ENCODE measurements around the gene CEP41. TPM values are rescaled to one million over a fixed set of nuclear protein-coding genes. Genes with fewer than 3 reads are reported as not detected.

CEP41 gene
- total RNA-seq, 2 experiments from 2014 or later, result 19.6 to 35.4 TPM

DNA sequence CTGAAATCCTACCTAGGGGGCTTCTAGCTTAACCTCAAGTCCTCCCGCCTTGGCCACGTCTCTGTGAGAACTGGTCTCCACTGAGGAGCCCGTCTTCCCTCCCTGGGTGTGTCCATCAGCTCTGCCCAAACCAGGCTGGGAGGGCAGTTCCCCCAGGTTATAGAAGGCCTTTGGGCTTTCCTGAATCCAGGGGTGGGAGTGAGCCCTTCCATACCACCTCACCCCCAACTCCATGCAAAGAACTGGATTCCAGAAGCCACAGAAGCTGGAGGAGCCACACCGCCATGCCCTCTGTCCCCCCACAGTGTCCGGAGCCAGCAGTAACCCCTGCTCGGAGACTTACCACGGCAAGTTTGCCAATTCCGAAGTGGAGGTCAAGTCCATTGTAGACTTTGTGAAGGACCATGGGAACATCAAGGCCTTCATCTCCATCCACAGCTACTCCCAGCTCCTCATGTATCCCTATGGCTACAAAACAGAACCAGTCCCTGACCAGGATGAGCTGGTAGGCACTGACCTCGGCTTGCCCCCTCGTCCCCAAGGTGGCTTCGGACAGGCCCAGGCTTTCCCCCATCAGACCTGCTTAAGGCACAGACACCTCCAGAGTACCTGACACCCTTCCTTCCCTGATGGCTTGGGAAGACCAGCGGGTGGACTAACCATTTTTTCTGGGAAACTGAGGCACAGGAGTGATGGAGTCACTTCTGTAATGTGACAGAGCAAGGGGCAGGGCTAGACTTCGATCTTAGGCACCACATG, 55.8 kb downstream of the CEP41 start:
- H4K20me1 ChIP-seq (ENCODE audit: insufficient read depth, low read length), result no peaks in the 10 kb centered on the region
- no peak overlapping the region for H3K4me3 ChIP-seq (ENCODE audit: low read depth, low read length, poor library complexity, severe bottlenecking)
- no peaks in the 10 kb centered on the region for H3K36me3 ChIP-seq (ENCODE audit: insufficient read depth, low read length)
- intact Hi-C loops (cut with micrococcal nuclease; ENCODE audit: unreplicated experiment), result no loop called here
- ChIA-PET CTCF (ENCODE audit: unreplicated experiment) (no interaction called here), POLR2A (interaction anchor here (0.5 kb wide), 1 partner anchor 13 kb away, joined by 6 read pairs; no protein-coding TSS in a partner anchor)
- no peaks in the 10 kb centered on the region for H3K4me1 ChIP-seq (ENCODE audit: insufficient read depth, low read length, poor library complexity, severe bottlenecking)
- no peaks in the 10 kb centered on the region for H3K79me2 ChIP-seq (ENCODE audit: insufficient read depth, low read depth, low read length)
- H3K4me2 ChIP-seq (ENCODE audit: low read length), result no peak overlapping the region
- H3K27ac ChIP-seq (ENCODE audit: low read depth, low read length, poor library complexity, severe bottlenecking), result no peak overlapping the region
- no peak overlapping the region for H2AFZ ChIP-seq (ENCODE audit: low read length)
- no peaks in the 10 kb centered on the region for H3K9me2 ChIP-seq (ENCODE audit: insufficient read depth, low read length)
- TF ChIP-seq CTCF (conservative IDR thresholded peaks at IDR 0.05; ENCODE audit: low read length) (no peak), EZH2phosphoT487 (IDR thresholded peaks at IDR 0.05; ENCODE audit: borderline replicate concordance, low read depth, low read length) (no peak)
- no peak for DNase-seq (ENCODE audit: low spot score)
- no peaks in the 10 kb centered on the region for H3K9me3 ChIP-seq (ENCODE audit: low read length)
- BruUV-seq (replicated peaks), result no TSS peak

DNA sequence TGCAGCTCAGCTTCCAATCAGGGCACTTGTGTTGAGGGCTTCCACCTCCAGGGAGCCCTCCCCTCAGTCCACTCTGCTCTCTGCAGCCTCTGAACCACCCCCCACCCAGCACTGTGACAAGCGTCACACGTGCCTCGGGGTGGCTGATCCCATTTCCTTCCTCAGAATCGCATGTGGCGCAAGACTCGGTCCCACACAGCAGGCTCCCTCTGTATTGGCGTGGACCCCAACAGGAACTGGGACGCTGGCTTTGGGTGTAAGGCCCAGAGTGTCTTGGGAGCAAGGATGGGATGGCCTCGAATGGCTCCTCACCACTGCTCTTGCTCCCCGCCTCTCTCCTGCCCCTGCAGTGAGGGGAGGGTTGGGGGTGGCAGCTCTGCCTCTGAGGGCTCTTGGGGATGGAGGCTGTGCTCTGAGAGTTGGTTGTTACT, 56.4 kb downstream of the CEP41 start:
- Histone ChIP-seq H4K20me1 (ENCODE audit: insufficient read depth, low read length) (no peaks in the 10 kb centered on the region), H3K4me2 (ENCODE audit: low read length) (no peak overlapping the region), H3K9me2 (ENCODE audit: insufficient read depth, low read length) (no peaks in the 10 kb centered on the region), H3K9me3 (ENCODE audit: low read length) (no peaks in the 10 kb centered on the region), H3K4me3 (ENCODE audit: low read depth, low read length, poor library complexity, severe bottlenecking) (no peak overlapping the region), H3K4me1 (ENCODE audit: insufficient read depth, low read length, poor library complexity, severe bottlenecking) (no peaks in the 10 kb centered on the region), H2AFZ (ENCODE audit: low read length) (no peak overlapping the region), H3K36me3 (ENCODE audit: insufficient read depth, low read length) (no peaks in the 10 kb centered on the region), H3K27ac (ENCODE audit: low read depth, low read length, poor library complexity, severe bottlenecking) (no peak overlapping the region), H3K79me2 (ENCODE audit: insufficient read depth, low read depth, low read length) (no peaks in the 10 kb centered on the region)
- TF ChIP-seq CTCF (conservative IDR thresholded peaks at IDR 0.05; ENCODE audit: low read length), result no peak
- no peak for TF ChIP-seq EZH2phosphoT487 (IDR thresholded peaks at IDR 0.05; ENCODE audit: borderline replicate concordance, low read depth, low read length)
- CTCF ChIA-PET (ENCODE audit: unreplicated experiment), result no interaction called here
- intact Hi-C loops (cut with micrococcal nuclease; ENCODE audit: unreplicated experiment), result no loop called here
- BruUV-seq (replicated peaks), result no TSS peak
- DNase-seq (ENCODE audit: low spot score), result no peak
- POLR2A ChIA-PET, result interaction anchor here (0.5 kb wide), 1 partner anchor 13 kb away, joined by 6 read pairs; no protein-coding TSS in a partner anchor
